Raji (cell line): Measurements from ENCODE around the gene CRAMP1.

ENCODE experiments used
- POLR2A ChIP-seq: IDR thresholded peaks from 2 replicates; pipeline ENCODE4 v1.6.1; 2011; ENCODE audit warnings: low read depth, low read length, control low read depth; ENCODE audit not compliant: insufficient read depth

Gene CRAMP1

GRCh38 chr16:1614456-1615102 lies 2.4 kb downstream of the CRAMP1 start:
- TF ChIP-seq POLR2A = no peak

- TF ChIP-seq POLR2A = no peak
Observed at GRCh38 chr16:1615761-1616160, 3.6 kb downstream of the CRAMP1 start.

- no peak for TF ChIP-seq POLR2A
Observed at GRCh38 chr16:1619976-1620375, 7.8 kb downstream of the CRAMP1 start.

- no peak for TF ChIP-seq POLR2A
Observed at GRCh38 chr16:1620391-1620790, 8.2 kb downstream of the CRAMP1 start.

GRCh38 chr16:1621851-1622250 lies 9.7 kb downstream of the CRAMP1 start:
- no peak for TF ChIP-seq POLR2A

- no peak for TF ChIP-seq POLR2A
Observed at GRCh38 chr16:1626327-1626726, 14.2 kb downstream of the CRAMP1 start.

GRCh38 chr16:1626776-1627175 lies 14.6 kb downstream of the CRAMP1 start:
- TF ChIP-seq POLR2A = no peak

GRCh38 chr16:1630450-1631213 lies 18.5 kb downstream of the CRAMP1 start:
- no peak for TF ChIP-seq POLR2A

GRCh38 chr16:1631230-1631629 lies 19.1 kb downstream of the CRAMP1 start:
- no peak for TF ChIP-seq POLR2A

GRCh38 chr16:1631931-1632637 lies 19.9 kb downstream of the CRAMP1 start:
- no peak for TF ChIP-seq POLR2A

GRCh38 chr16:1632638-1632970 lies 20.4 kb downstream of the CRAMP1 start:
- TF ChIP-seq POLR2A = no peak

- TF ChIP-seq POLR2A = no peak
Observed at GRCh38 chr16:1633310-1633709, 21.1 kb downstream of the CRAMP1 start.

GRCh38 chr16:1634541-1634940 lies 22.4 kb downstream of the CRAMP1 start:
- no peak for TF ChIP-seq POLR2A

GRCh38 chr16:1635070-1635469 lies 22.9 kb downstream of the CRAMP1 start:
- TF ChIP-seq POLR2A = no peak

GRCh38 chr16:1637526-1637925 lies 25.4 kb downstream of the CRAMP1 start:
- TF ChIP-seq POLR2A = no peak

- no peak for TF ChIP-seq POLR2A
Observed at GRCh38 chr16:1638757-1639156, 26.6 kb downstream of the CRAMP1 start.
